ENCODE measurements around the gene GAGE10.

Gene GAGE10

GRCh38 chrX:49303346-49303745 lies at the start of gene GAGE10:
Gene GAGE10, plus strand, starts transcription at chrX:49303646. Its CDS starts 1,214 bp downstream, at chrX:49304860.
- DNase-seq (ENCODE audit: low spot score), result no peak

GRCh38 chrX:49254639-49255038 lies 48.8 kb upstream of the GAGE10 start:
- no peak for DNase-seq (ENCODE audit: low spot score)

- no peak for DNase-seq (ENCODE audit: low spot score)
Observed at GRCh38 chrX:49256268-49256995, 47.0 kb upstream of the GAGE10 start.

GRCh38 chrX:49257074-49257790 lies 46.2 kb upstream of the GAGE10 start:
- DNase-seq (ENCODE audit: low spot score), result no peak

- no peak for DNase-seq (ENCODE audit: low spot score)
Observed at GRCh38 chrX:49257846-49258748, 45.3 kb upstream of the GAGE10 start.

DNA sequence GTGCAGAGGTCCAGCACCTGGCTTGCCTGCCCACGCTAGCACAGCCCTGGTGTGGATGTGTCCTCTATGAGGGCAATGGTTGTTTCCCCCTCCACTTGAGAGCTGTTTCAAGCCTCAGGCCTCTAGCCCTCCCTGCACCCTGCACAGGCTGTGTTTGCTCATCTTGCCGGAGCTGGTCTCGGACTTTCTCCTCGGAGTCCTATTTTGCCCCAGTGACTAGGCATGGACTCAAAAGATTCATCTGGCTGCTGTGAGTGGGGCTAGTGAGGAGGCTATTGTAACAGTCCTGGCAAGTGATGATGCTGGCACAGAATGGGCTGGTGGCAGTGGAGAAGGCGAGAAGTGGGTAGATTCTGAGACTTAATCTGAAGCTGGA lies 44.7 kb upstream of the GAGE10 start:
- no peak for DNase-seq (ENCODE audit: low spot score)

DNA sequence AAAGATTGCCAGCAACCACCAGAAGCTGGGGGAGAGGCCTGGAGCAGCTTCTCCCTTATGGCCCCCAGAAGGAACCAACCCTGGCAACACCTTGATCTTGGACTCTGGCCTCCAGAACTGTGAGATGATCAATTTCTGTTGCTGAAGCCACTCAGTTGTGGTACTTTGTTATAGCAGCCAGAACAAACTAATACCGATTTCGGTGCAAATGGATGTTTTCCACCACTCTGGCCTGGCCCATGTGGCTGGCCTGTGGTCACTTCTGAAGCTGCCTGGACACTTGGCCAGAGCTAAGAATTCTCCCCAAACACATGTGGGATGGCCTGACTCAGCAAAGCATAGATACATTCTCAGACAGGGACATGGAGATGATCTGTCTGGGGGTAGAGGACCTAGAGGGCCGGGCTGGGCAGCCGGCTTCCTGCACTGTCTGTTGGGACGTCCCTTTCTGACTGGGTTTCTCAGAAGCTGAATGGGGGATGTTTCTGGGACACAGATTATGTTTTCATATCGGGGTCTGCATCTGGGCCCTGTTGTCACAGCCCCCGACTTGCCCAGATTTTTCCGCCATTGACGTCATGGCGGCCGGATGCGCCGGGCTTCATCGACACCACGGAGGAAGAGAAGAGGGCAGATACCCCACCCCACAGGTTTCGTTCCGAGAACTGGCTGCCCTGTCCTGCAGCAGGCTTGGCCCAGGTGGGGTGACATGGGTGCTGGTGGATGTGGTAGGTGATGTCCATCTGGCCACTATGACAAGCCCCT lies 43.0 kb upstream of the GAGE10 start:
- DNase-seq (ENCODE audit: low spot score), result no peak

GRCh38 chrX:49262603-49263002 lies 40.8 kb upstream of the GAGE10 start:
- no peak for DNase-seq (ENCODE audit: low spot score)

- no peak for DNase-seq (ENCODE audit: low spot score)
Observed at GRCh38 chrX:49263631-49264030, 39.8 kb upstream of the GAGE10 start.

DNA sequence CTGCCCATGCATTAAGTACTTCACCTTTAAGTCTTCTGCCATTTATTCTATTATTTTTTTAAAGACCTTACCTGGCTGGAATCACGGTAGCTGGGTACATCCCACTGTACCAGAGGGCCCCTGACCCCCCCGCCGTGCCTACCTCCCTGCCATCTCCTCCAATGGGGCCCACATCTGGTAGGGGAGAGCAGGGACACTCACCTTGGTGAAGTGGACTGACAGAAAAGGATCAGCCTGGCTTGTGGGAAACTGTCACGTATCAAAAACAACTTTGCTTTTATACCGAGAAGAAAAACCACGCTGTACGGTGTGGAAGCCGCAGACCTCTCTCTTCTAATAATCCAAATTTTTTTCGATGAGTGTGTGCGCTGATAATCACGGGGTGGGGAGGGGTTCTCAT lies 39.0 kb upstream of the GAGE10 start, which contains the start of gene FOXP3:
Gene FOXP3 (minus strand): TSS at position 251 of the 400 bp plus-strand sequence. CDS start 6,205 bp downstream, outside the sequence.
- DNase-seq (ENCODE audit: low spot score), result no peak

GRCh38 chrX:49266523-49267445 lies 36.7 kb upstream of the GAGE10 start:
- no peak for DNase-seq (ENCODE audit: low spot score)

GRCh38 chrX:49268702-49269009 lies 34.8 kb upstream of the GAGE10 start:
- DNase-seq (ENCODE audit: low spot score), result no peak

DNA sequence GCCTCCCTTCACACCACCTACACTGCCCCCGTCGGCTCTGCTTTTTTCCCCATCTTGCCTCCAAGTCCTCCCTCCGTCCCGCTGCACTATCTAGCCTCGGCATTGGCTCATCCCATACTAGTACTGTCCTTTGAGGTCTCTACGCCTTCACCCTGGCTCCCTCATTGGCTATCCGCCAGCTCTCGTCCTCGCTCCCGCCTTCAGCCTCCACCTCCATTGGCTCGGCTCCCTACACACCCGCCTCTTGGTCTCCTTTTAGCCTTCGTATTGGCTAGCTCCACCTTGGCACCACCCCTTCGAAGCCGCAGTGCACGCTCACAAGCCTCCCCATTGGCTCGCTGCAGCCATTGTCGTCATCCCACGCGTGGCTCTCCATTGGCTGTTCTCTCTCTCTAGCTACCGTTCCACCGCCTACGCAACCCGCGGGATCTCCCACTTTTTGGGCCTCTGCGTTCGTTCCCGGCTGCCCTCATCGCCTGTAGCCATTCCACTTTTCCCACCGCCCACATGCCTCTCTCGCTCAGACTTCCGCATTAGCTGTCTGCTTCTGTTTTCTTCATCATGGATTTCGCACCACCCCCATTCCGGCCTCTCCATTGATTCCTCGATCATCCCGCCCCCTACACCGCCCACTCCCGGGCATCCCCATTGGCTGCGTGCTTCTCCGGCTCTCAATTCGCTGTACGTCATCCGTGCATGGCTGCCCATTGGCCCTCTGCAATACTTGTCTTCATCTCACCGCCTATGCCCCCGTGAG lies 34.3 kb upstream of the GAGE10 start:
- peak; percentile 97 for DNase-seq (ENCODE audit: low spot score)

- no peak for DNase-seq (ENCODE audit: low spot score)
Observed at GRCh38 chrX:49269767-49270248, 33.6 kb upstream of the GAGE10 start, which contains the start of gene PPP1R3F. Gene PPP1R3F, plus strand, starts transcription at chrX:49269793. Its CDS starts 77 bp downstream, at chrX:49269870.

DNA sequence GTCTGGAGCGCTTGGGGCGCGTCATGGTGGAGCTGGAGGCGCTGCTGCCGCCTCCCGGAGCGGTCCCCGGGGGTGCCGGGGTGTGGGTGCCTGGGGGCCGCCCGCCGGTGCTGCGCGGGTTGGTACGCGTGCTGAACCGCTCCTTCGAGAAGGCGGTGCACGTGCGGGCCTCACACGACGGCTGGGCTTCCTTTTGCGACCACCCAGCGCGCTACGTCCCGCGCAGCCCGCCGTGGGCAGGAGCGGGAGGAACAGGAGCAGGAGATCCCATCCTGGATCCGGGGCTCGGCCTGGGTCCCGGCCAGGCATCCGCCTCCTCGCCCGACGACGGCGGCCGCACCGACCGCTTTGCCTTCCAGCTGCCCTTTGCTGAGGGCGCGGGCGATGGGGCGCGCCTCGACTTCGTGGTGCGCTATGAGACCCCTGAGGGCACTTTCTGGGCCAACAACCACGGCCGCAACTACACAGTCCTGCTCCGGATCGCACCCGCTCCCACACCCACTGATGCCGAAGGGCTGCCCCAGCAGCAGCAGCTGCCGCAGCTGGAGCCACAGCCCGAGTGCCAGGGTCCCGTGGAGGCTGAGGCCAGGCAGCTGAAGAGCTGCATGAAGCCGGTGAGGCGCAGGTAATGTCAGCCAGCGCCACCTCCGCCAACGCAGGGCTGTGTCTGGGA lies 33.1 kb upstream of the GAGE10 start:
- DNase-seq (ENCODE audit: low spot score), result no peak

- DNase-seq (ENCODE audit: low spot score), result no peak
Observed at GRCh38 chrX:49271341-49271740, 32.1 kb upstream of the GAGE10 start.

DNA sequence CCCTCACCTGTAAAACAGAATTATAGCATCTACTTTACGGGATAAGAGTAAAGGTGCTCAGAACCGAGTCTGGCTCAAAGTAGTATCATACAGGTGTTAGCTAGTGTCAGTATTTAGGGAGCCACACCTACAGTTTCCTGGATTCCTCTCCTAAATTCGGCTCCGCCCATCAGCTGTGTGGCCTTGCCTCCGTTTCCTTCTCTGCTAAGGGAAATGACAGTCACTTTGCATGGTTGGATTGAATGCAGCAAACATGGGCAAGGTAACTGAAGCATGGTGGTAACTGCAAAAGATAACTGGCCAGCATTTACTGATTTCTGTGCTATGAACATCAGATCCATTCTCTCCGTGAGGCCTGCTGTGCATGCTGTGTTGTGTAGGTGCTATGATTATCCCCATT lies 31.0 kb upstream of the GAGE10 start:
- DNase-seq (ENCODE audit: low spot score), result no peak

DNA sequence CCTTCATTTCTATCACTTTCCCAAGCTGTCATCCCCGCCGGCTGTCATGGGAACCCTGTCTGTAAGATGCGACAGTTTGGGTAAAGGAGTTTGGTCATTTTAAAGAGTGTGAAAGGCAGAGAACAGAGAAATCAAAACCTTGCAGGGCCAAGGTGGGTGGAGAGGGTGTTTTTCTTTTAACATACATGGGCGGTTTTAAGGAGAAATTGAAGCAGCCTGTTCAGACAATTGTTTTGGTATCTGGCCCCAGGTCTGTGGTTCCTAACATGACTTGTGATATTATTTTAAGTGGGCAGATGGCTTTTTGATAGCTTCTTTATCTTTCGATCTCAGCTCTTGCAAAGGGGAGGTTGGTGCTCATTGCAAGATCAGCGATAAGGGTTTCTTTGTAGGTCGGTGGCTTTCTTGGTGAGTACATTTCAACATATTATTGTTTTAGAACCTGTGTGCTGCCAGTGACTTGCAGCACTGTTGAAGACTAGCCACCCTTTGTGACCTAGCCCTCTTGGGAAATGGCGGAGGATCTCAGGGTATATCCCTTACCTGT lies 30.2 kb upstream of the GAGE10 start:
- no peak for DNase-seq (ENCODE audit: low spot score)

DNA sequence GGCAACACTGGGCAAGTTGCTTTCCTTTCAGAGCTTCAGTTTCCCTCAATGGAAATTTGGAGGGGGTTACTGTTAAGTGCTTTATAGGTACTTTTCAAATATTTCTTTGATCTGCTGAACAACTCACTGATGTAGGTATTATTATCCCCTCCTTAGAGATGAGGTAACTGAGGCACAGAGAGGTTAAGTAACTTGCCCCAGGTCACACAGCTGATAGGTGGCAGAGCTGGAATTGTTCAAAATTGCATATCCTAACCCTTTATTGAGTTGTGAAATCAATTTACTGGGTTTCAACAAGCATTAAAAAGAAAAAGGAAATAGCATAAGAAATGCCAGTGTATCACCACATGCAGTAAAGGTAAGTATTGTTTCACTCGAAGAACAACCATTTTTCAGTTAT lies 27.2 kb upstream of the GAGE10 start:
- no peak for DNase-seq (ENCODE audit: low spot score)

Measured in putamen (tissue), 1 donor.